Breast epithelium (tissue), 3 donors: ENCODE data around the gene SCARB2.

Experiments used
- POLR2A ChIP-seq: fragments of 450-650 bp; IDR thresholded peaks from one replicate; pipeline ENCODE4 v1.6.1; 2016; ENCODE audit warnings: antibody characterized with exemption, mild to moderate bottlenecking, moderate library complexity
- POLR2AphosphoS5 ChIP-seq, 3 donors: sonication (generic); formaldehyde crosslinking; IDR thresholded peaks; one replicate each; pipeline ENCODE4 v1.6.1; 2017; ENCODE audit warnings: antibody characterized with exemption in 3 of 3

GRCh38 chr4:76209881-76210280 is 3.7 kb downstream of the SCARB2 start:
- TF ChIP-seq POLR2AphosphoS5 (IDR thresholded peaks at IDR 0.05) = no peak
- TF ChIP-seq POLR2A = no peak
